T-cell (primary cell): ENCODE results near the gene EIF5AL1. TPM values are rescaled to one million over a fixed set of nuclear protein-coding genes. Genes with fewer than 3 reads are reported as not detected.

Source experiments
- total RNA-seq, 35 experiments: library from RNA in 6 of 35; stranded (reverse) in 6 of 35; fragments of 120-200 nt in 1 of 35; gene quantifications; one replicate each; pipeline versions ENCODE4 v1.2.1 to v1.2.4 and lab custom pipeline; 2013 to 2026

The EIF5AL1 gene
- total RNA-seq, 5 donors from 2014 or later (not counting 1 experiment from before 2014, with no cell fraction given) = 0.10 to 0.28 (median 0.19) TPM; not detected in 2

Other genes with a start within 250 kb of the EIF5AL1 start
- gene PPIF, start 165.1 kb upstream of the EIF5AL1 start, total RNA-seq = 10 to 100 TPM; 25.6 to 36.2 (median 31.3) TPM
- gene ZCCHC24, start 66.9 kb upstream of the EIF5AL1 start, total RNA-seq = 1 to 10 TPM in 4 of 5 donors, under 1 TPM in 1; 0.60 to 2.4 (median 1.9) TPM
- gene SFTPA2, start 47.9 kb downstream of the EIF5AL1 start, total RNA-seq = 1 to 10 TPM in 3 of 5 donors, not detected in 2; 6.4 to 9.8 (median 8.9) TPM
- gene SFTPA1, start 98.4 kb downstream of the EIF5AL1 start, total RNA-seq = 1 to 10 TPM in 3 of 5 donors, not detected in 2; 6.4 to 9.6 (median 8.4) TPM
- gene NUTM2B, start 190.7 kb downstream of the EIF5AL1 start, total RNA-seq = 1 to 10 TPM; 1.4 to 2.5 (median 1.6) TPM